Astrocyte (in vitro differentiated cells and primary cell): ENCODE results near the gene CYBA.

Experiments
- EZH2 ChIP-seq: IDR thresholded peaks from 2 replicates; pipeline ENCODE4 v1.6.1; 2012; ENCODE audit warnings: mild to moderate bottlenecking, low read length, inconsistent platforms; ENCODE audit not compliant: insufficient read depth
- TF ChIP-seq, protein P1 (sequence below): IDR thresholded peaks from 2 replicates; pipeline ENCODE4 v1.5.1; 2011; ENCODE audit warnings: low read depth, mild to moderate bottlenecking, inconsistent platforms, low read length, moderate library complexity; ENCODE audit not compliant: insufficient read depth

DNA sequence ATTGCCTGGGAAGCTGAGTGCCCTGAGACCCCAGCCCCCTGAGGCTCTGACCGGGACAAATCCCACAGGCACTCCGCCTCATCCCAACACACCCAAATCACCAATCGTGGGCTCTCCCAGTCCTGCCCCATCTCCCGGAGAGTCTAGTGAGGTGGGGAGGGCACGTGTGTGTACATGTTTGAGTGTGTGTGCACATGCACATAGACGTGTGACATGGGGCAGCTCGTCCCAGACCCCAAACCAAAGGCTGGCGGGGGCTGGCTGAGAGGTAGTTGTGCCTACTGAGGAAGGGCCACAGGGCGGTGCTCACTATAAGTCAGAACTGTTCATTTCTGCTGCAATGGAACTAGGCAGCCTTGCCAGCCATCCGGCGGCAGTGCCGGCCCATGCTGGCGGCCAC is 26.9 kb upstream of the CYBA start:
- TF ChIP-seq, protein P1, sequence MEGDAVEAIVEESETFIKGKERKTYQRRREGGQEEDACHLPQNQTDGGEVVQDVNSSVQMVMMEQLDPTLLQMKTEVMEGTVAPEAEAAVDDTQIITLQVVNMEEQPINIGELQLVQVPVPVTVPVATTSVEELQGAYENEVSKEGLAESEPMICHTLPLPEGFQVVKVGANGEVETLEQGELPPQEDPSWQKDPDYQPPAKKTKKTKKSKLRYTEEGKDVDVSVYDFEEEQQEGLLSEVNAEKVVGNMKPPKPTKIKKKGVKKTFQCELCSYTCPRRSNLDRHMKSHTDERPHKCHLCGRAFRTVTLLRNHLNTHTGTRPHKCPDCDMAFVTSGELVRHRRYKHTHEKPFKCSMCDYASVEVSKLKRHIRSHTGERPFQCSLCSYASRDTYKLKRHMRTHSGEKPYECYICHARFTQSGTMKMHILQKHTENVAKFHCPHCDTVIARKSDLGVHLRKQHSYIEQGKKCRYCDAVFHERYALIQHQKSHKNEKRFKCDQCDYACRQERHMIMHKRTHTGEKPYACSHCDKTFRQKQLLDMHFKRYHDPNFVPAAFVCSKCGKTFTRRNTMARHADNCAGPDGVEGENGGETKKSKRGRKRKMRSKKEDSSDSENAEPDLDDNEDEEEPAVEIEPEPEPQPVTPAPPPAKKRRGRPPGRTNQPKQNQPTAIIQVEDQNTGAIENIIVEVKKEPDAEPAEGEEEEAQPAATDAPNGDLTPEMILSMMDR, result no peak
- TF ChIP-seq EZH2, result no peak
